ENCODE data around the gene VTI1A.

The VTI1A gene

GRCh38 chr10:112839928-112840654 is 393.1 kb downstream of the VTI1A start:
- ChIA-PET CTCF (no interaction called here), POLR2A (no interaction called here)
- TF ChIP-seq, protein P1, sequence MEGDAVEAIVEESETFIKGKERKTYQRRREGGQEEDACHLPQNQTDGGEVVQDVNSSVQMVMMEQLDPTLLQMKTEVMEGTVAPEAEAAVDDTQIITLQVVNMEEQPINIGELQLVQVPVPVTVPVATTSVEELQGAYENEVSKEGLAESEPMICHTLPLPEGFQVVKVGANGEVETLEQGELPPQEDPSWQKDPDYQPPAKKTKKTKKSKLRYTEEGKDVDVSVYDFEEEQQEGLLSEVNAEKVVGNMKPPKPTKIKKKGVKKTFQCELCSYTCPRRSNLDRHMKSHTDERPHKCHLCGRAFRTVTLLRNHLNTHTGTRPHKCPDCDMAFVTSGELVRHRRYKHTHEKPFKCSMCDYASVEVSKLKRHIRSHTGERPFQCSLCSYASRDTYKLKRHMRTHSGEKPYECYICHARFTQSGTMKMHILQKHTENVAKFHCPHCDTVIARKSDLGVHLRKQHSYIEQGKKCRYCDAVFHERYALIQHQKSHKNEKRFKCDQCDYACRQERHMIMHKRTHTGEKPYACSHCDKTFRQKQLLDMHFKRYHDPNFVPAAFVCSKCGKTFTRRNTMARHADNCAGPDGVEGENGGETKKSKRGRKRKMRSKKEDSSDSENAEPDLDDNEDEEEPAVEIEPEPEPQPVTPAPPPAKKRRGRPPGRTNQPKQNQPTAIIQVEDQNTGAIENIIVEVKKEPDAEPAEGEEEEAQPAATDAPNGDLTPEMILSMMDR (IDR thresholded peaks at IDR 0.05; ENCODE audit: control extremely low read depth, extremely low read depth, low read depth, missing control alignments) = no peak
- no peak for DNase-seq (ENCODE audit: extremely low spot score)

DNA sequence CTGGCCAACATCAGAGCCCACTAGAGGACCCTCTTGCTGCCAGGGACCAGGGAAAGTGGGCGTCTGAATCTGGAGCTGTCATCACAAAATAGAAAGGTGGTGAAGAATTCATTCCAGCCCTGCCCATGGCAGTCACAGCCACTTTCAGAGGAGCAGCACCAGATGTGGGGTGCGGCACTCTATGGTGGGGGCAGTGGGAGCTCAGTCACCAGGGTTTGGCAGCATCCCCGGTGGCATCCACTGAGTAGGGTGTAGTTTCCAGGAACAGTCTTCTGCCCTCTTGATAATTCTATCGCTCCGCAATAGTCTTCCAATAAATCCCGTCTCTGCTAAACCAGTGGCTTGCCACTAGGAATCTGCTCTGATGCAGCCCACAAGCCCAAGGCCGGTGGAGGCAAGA is 394.5 kb downstream of the VTI1A start:
- CTCF ChIA-PET = interaction anchor here (1.6 kb wide), 1 partner anchor 10 kb away, joined by 4 read pairs; no protein-coding TSS in a partner anchor
- TF ChIP-seq, protein P1 (IDR thresholded peaks at IDR 0.05; ENCODE audit: control extremely low read depth, extremely low read depth, low read depth, missing control alignments) = no peak

DNA sequence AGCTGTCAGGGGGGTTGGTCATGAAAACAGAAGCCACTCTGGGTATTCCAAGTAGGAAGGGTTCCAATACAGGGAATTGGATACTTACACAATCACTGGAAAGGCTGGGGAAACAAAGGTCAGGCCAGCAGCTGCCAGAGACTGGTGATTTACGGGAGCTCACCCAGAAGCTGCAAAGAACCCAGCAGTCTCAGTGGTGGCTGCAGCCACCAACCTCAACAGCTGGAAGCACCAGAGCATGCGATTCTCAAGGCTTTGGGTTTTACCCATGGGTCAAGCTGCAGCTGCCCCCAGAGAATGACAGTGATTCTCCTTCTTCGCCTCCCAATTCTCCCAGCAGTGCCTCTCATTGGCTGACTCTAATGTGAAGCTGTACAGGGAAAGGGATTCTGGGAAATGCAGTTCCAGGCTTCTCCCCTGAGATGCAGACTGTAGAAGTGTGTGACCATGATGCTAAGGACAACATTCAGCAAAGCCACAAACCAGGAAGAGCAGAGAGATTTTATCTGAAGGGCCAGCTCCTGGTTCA is 395.9 kb downstream of the VTI1A start:
- DNase-seq (ENCODE audit: extremely low spot score) = no peak
- CTCF ChIA-PET = interaction anchor here (0.9 to 2.0 kb wide), 5 partner anchors 9 to 62 kb away, joined by 3 to 5 read pairs (median 5); no protein-coding TSS in a partner anchor
- POLR2A ChIA-PET = no interaction called here
- TF ChIP-seq, protein P1 (IDR thresholded peaks at IDR 0.05; ENCODE audit: control extremely low read depth, extremely low read depth, low read depth, missing control alignments) = no peak

More for the DNA sequence above, 394.5 kb downstream of the VTI1A start:
- no peak for DNase-seq (ENCODE audit: extremely low spot score)
- POLR2A ChIA-PET = no interaction called here

- TF ChIP-seq, protein P1 (IDR thresholded peaks at IDR 0.05; ENCODE audit: control extremely low read depth, extremely low read depth, low read depth, missing control alignments) = no peak
- no peak for DNase-seq (ENCODE audit: extremely low spot score)
- CTCF ChIA-PET = interaction anchor here (1.1 to 2.0 kb wide), 3 partner anchors 9 to 14 kb away, joined by 5 read pairs; no protein-coding TSS in a partner anchor
Measured at GRCh38 chr10:112843623-112844022, 396.6 kb downstream of the VTI1A start.

DNA sequence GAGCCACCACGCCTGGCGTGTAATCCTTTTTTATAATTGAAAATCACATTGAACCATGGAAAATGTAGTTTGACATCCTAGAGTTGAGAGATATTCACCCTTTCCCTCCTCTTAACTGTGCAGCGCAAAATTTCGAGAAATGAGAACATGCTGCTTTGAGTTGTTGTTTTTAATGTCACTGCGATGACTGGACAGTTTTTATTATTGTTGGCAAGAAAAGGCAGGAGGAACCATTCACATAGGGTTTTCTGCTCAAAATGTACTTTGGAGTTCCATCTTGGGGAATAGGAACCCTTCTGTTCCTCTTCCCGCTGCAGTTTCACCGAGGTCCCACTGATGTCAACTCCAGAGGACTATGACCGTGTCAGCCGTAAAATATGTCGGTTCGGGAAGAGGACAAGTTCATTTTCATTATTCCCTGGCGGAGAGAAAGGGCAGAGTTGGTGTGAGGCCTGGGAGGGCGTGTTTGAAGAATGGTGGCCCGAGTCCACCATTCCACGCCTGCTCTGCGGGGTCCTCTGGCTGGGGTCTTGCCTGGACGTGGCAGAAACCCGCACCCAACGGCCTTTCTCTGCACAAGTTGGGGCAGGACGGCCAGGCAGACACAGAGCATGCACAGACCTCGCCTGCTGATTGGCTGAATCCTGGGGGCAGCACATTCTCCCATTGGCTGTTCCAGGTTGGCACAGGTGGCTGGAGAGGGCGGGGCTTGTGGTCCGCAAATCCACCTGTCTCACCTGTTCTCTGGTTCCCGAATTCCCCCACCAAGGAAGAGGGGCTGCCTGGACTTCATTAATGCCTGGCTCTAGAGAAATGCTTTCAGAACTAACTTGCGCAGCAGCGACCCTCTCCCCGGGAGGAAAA is 397.9 kb downstream of the VTI1A start:
- TF ChIP-seq, protein P1 (IDR thresholded peaks at IDR 0.05; ENCODE audit: control extremely low read depth, extremely low read depth, low read depth, missing control alignments) = no peak
- ChIA-PET CTCF (no interaction called here), POLR2A (interaction anchor here (0.6 kb wide), 1 partner anchor 1145 kb away, joined by 4 read pairs; no protein-coding TSS in a partner anchor)
- DNase-seq (ENCODE audit: extremely low spot score) = no peak

More at GRCh38 chr10:112843623-112844022, 396.6 kb downstream of the VTI1A start:
- POLR2A ChIA-PET = no interaction called here

DNA sequence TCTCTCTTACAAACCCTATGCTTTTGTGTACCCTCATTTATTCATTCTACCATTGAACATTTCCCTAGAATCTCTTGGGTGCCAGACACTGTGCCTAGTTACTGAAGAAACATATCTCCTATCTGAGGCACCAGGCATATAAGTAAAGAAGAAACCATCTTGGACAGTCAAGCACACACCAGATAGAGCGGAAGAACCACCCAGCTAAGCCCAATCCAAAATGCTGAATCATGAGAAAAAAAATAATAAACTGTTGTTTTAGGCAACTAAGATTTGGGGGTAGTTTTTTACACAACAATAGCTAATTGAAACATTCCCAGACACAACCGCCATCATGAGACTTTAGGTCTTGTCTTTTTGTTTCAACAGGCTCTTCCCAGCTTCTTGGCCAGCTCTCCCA is 400.8 kb downstream of the VTI1A start:
- TF ChIP-seq, protein P1 (IDR thresholded peaks at IDR 0.05; ENCODE audit: control extremely low read depth, extremely low read depth, low read depth, missing control alignments) = no peak
- ChIA-PET POLR2A (no interaction called here), CTCF (no interaction called here)
- no peak for DNase-seq (ENCODE audit: extremely low spot score)
